ENCODE measurements around the gene PIM1. TPM values are rescaled to one million over a fixed set of nuclear protein-coding genes. Genes with fewer than 3 reads are reported as not detected.

Gene PIM1
- total RNA-seq, 1 experiment from 2014 or later: 6.2 TPM

GRCh38 chr6:37140145-37140544 lies 29.8 kb upstream of the PIM1 start:
- Mint-ChIP-seq H3K9me3 (ENCODE audit: unreplicated experiment) (no peaks in the 10 kb centered on the region), H3K36me3 (ENCODE audit: insufficient read depth, unreplicated experiment) (no peaks in the 10 kb centered on the region), H3K27ac (ENCODE audit: low read depth, unreplicated experiment) (no peak overlapping the region), H3K4me1 (ENCODE audit: insufficient read depth, unreplicated experiment) (peaks cover 20% of the 10 kb centered on the region), H3K4me3 (ENCODE audit: unreplicated experiment) (no peak overlapping the region), H3K27me3 (ENCODE audit: insufficient read depth, unreplicated experiment) (no peaks in the 10 kb centered on the region)
- TF ChIP-seq, protein P1, sequence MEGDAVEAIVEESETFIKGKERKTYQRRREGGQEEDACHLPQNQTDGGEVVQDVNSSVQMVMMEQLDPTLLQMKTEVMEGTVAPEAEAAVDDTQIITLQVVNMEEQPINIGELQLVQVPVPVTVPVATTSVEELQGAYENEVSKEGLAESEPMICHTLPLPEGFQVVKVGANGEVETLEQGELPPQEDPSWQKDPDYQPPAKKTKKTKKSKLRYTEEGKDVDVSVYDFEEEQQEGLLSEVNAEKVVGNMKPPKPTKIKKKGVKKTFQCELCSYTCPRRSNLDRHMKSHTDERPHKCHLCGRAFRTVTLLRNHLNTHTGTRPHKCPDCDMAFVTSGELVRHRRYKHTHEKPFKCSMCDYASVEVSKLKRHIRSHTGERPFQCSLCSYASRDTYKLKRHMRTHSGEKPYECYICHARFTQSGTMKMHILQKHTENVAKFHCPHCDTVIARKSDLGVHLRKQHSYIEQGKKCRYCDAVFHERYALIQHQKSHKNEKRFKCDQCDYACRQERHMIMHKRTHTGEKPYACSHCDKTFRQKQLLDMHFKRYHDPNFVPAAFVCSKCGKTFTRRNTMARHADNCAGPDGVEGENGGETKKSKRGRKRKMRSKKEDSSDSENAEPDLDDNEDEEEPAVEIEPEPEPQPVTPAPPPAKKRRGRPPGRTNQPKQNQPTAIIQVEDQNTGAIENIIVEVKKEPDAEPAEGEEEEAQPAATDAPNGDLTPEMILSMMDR (IDR thresholded peaks at IDR 0.05; ENCODE audit: unreplicated experiment): no peak
- DNase-seq (ENCODE audit: unreplicated experiment): no peak
- BruUV-seq (replicated peaks): no TSS peak
- intact Hi-C loops (cut with micrococcal nuclease): no loop called here
- POLR2A ChIA-PET: no interaction called here
- CTCF ChIA-PET: interaction anchor here (0.6 kb wide), 1 partner anchor 50 kb away, joined by 4 read pairs; no protein-coding TSS in a partner anchor

- H3K9me3 Mint-ChIP-seq (ENCODE audit: unreplicated experiment): no peaks in the 10 kb centered on the region
- H3K27me3 Mint-ChIP-seq (ENCODE audit: insufficient read depth, unreplicated experiment): no peaks in the 10 kb centered on the region
- H3K36me3 Mint-ChIP-seq (ENCODE audit: insufficient read depth, unreplicated experiment): no peaks in the 10 kb centered on the region
- H3K4me3 Mint-ChIP-seq (ENCODE audit: unreplicated experiment): no peak overlapping the region
- DNase-seq (ENCODE audit: unreplicated experiment): no peak
- TF ChIP-seq, protein P1 (IDR thresholded peaks at IDR 0.05; ENCODE audit: unreplicated experiment): no peak
- no TSS peak for BruUV-seq (replicated peaks)
- intact Hi-C loops (cut with micrococcal nuclease): no loop called here
- H3K4me1 Mint-ChIP-seq (ENCODE audit: insufficient read depth, unreplicated experiment): peaks cover 15% of the 10 kb centered on the region
- no peak overlapping the region for H3K27ac Mint-ChIP-seq (ENCODE audit: low read depth, unreplicated experiment)
- ChIA-PET CTCF (interaction anchor here (0.6 to 0.8 kb wide), 2 partner anchors 30 to 40 kb away, joined by 5 to 6 read pairs; no protein-coding TSS in a partner anchor), POLR2A (no interaction called here)
These were observed 28.5 kb upstream of the PIM1 start for GRCh38 chr6:37141281-37142049.

DNA sequence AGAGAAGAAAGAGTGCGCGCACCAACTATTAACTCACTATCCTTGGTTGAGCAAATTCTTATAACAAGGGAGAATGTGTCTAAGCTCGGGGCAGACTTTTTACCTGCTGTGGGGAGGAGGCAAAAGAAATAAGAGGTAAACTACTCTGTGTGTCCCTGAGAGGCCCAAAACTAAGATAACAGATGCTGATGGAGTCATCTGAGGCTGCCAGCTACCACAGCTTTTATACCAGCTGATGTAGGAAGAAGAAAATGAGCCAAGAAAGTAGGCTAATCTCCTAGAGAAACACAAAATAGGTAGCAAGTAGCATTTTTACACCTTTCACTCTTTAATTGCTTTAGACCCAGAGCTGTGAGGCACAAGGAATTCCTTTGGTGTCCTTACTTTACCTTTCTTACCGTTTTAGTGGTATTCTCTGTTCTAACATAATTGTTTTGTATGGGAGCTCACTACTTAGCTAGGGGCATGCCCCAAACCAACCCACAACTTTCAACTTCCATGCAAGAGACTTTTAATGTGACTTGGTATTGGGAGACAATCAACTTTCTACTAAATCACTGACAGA lies 27.8 kb upstream of the PIM1 start:
- no peaks in the 10 kb centered on the region for H3K27me3 Mint-ChIP-seq (ENCODE audit: insufficient read depth, unreplicated experiment)
- TF ChIP-seq, protein P1 (IDR thresholded peaks at IDR 0.05; ENCODE audit: unreplicated experiment): no peak
- peaks cover 13% of the 10 kb centered on the region for H3K4me1 Mint-ChIP-seq (ENCODE audit: insufficient read depth, unreplicated experiment)
- ChIA-PET POLR2A (no interaction called here), CTCF (interaction anchor here (0.6 to 0.8 kb wide), 2 partner anchors 29 to 39 kb away, joined by 5 to 6 read pairs; no protein-coding TSS in a partner anchor)
- H3K4me3 Mint-ChIP-seq (ENCODE audit: unreplicated experiment): no peak overlapping the region
- no peak overlapping the region for H3K27ac Mint-ChIP-seq (ENCODE audit: low read depth, unreplicated experiment)
- intact Hi-C loops (cut with micrococcal nuclease): no loop called here
- no TSS peak for BruUV-seq (replicated peaks)
- no peak for DNase-seq (ENCODE audit: unreplicated experiment)
- H3K36me3 Mint-ChIP-seq (ENCODE audit: insufficient read depth, unreplicated experiment): no peaks in the 10 kb centered on the region
- no peaks in the 10 kb centered on the region for H3K9me3 Mint-ChIP-seq (ENCODE audit: unreplicated experiment)

GRCh38 chr6:37143585-37143984 lies 26.4 kb upstream of the PIM1 start:
- intact Hi-C loops (cut with micrococcal nuclease): no loop called here
- no peaks in the 10 kb centered on the region for H3K27me3 Mint-ChIP-seq (ENCODE audit: insufficient read depth, unreplicated experiment)
- TF ChIP-seq, protein P1 (IDR thresholded peaks at IDR 0.05; ENCODE audit: unreplicated experiment): no peak
- BruUV-seq (replicated peaks): no TSS peak
- ChIA-PET CTCF (no interaction called here), POLR2A (interaction anchor here (1.5 kb wide), 1 partner anchor 9 kb away, joined by 8 read pairs; no protein-coding TSS in a partner anchor)
- no peak overlapping the region for H3K27ac Mint-ChIP-seq (ENCODE audit: low read depth, unreplicated experiment)
- DNase-seq (ENCODE audit: unreplicated experiment): no peak
- no peak overlapping the region for H3K4me3 Mint-ChIP-seq (ENCODE audit: unreplicated experiment)
- H3K4me1 Mint-ChIP-seq (ENCODE audit: insufficient read depth, unreplicated experiment): no peaks in the 10 kb centered on the region
- no peaks in the 10 kb centered on the region for H3K36me3 Mint-ChIP-seq (ENCODE audit: insufficient read depth, unreplicated experiment)
- H3K9me3 Mint-ChIP-seq (ENCODE audit: unreplicated experiment): no peaks in the 10 kb centered on the region

Measured in MCF 10A (cell line).